Embryonic facial prominence (tissue), 1 donor: Measurements from ENCODE around the gene OSTM1.

ENCODE experiments used
- DNase-seq: peaks from one replicate; pipeline ENCODE4 v3.0.0-alpha.2; 2016; ENCODE audit errors: extremely low spot score

OSTM1 gene

DNA sequence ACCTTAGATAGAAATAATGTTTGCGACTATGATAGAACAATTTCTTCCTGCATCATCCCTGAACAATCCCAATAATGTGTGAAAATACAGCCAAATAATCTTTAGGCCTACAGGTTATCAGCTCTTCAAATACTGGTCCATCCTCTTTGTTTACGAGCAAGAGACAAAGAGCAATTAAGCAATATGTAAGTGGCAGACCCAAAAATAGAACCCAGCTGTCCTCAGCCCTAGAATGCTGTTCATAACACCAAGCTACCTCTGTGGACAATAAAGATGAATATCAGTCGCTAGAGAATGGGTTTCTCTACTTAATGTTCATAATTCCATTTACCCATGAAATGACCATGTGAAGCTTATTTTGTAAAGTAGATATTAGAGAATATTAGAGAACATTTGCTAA is 28.4 kb upstream of the OSTM1 start:
- DNase-seq, result no peak

- no peak for DNase-seq
Measured at GRCh38 chr6:108100003-108100402, 25.5 kb upstream of the OSTM1 start.

DNA sequence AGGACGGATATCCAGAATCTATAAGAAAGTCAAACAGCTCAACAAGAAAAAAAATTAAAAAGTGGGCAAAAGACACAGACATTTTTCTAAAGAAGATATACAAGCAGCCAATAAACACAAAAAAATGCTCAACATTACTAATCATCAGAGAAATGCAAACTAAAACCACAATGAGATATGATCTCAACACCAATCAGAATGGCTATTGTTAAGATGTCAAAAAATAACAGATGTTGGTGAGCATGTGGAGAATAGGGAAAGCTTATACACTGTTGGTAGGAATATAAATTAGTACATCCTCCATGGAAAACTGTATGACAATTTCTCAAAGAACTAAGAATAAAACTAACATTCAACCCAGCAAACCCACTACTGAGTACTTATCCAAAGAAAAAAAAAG is 23.3 kb upstream of the OSTM1 start:
- no peak for DNase-seq

- no peak for DNase-seq
Measured at GRCh38 chr6:108093781-108094300, 19.3 kb upstream of the OSTM1 start.

GRCh38 chr6:108091288-108091687 is 16.7 kb upstream of the OSTM1 start:
- no peak for DNase-seq

DNA sequence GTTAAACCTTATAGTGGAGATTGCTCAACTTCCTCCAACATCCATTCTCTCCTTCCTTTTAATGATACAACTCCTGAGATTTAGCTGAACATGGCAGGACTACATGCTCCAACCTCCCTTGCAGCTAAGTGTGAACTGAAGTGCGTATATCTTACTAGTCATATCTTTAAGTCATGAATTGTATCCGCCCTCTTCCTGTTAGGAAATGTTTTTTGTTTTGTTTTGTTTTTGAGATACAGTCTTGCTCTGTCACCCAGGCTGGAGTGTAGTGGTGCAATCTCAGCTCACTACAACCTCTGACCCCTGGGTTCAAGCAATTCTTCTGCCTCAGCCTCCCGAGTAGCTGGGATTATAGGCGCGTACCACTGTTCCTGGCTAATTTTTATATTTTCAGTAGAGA is 8.8 kb upstream of the OSTM1 start:
- DNase-seq, result no peak

DNA sequence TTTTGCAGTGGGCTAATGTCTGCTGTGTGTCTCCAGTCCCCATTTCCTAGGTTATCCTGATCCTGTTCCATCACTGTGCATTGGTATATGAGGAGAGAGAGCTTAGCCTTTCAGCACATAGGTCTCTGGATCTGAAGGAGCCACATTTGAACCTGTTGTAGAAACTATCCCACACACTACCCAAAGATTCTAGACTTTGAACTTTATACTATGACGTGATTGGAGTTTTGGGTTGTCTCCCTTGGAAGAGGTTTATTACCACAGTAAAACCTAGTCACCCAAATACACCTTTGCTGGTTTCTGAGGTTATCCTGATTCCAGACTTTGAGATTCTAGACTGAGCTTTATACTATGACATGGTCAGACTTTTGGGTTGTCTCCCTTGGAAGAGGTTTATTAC is 8.0 kb upstream of the OSTM1 start:
- no peak for DNase-seq

- no peak for DNase-seq
Measured at GRCh38 chr6:108080010-108080780, 5.7 kb upstream of the OSTM1 start.

GRCh38 chr6:108078191-108078590 is 3.6 kb upstream of the OSTM1 start:
- DNase-seq, result no peak

DNA sequence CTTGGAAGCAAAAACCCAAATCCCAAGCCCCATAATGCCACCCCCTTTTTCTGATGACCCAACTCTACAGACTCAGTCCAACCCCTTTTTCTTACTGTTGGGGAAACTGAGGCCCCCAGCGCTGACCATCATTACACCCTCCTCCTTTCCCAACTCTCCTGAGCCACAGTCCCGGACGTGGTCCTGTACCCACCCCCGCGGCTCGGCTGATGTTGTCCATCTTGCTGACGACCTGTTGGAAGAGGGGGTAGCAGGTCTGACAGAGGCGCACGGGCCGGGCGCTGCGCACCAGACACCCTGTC is 533 bp downstream of the OSTM1 start:
- DNase-seq, result no peak

DNA sequence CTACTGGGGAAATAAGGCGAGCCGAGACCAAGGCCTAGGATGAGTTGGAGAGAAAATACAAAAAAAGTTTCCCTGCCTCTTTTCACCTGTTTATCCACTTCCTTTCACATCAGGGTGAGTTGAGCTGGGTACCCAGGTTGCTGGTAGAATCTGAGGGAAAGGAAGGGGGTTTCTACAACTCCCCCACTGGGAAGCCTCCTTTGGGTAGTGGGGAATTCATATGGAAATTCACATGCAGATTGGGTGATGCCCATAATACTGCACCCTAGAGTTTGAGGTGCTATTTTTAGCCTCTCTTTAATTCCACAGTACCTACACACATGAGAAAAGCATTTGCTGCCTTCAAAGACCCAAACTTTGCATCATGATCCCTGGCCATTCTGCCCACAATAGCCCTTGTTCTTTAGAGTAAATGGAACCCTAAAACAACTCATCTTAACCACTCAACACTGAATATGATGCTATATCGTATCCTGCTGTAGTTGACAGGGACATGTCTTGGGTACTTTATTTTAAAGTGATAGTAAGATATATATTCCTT is 2.7 kb downstream of the OSTM1 start:
- no peak for DNase-seq

DNA sequence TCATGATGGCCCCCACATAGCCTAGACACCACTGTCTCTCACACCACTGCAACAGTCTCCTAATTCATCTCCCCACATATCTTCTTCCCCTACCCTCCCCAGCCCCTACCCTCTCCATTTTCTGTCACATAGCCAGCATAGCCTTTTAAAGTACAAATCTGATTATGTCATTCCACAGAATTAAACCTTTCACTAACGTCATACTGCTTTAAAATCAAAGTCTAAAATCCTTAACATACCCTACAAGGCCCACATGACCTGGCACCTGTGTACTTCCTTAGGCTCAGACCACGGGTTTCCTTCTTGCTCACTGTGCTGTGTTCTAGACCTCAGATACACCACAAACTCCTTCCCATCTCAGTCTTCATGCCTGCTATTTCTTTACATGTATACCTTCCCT is 5.9 kb downstream of the OSTM1 start:
- DNase-seq, result no peak

- DNase-seq, result no peak
Measured at GRCh38 chr6:108068182-108068581, 6.4 kb downstream of the OSTM1 start.

- DNase-seq, result no peak
Measured at GRCh38 chr6:108052706-108053105, 21.8 kb downstream of the OSTM1 start.

DNA sequence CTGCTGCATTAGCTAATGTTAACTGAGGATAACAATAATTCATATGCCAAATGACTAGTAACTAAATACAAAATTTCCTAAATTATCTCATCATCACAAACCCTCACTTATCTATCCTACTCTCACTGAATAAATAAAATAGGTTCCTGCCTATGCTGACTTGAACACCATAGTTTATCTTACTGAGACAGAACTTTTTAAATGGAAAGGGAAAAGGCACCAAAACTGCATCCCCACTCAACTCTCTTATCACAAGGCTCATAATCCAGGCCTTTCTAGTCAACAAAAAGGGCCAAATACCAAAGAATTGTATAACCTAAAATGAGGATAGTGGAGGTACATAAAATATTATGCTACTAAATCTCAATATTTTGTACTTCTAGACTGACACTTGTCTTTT is 23.1 kb downstream of the OSTM1 start:
- DNase-seq, result no peak

GRCh38 chr6:108039681-108040080 is 34.9 kb downstream of the OSTM1 start:
- no peak for DNase-seq

DNA sequence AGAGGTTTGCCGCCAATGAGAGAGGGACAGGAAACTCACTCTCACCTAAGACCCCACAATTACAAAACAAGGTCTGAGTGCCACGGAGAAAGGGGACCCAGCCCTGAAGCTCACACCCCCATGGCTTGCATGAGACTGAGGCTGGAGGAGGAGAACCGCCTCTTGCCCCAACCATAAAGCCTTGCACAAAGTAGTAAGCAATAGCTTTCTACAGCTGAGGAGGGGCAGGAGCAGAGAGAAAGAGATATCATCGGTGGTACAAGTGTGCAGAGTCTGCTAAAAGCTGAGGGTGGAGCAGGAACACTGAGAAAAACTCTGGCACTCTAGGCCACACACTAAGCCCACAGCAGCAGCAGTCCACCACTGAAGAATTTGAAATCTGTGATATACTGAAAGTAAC is 37.7 kb downstream of the OSTM1 start:
- DNase-seq, result no peak

DNA sequence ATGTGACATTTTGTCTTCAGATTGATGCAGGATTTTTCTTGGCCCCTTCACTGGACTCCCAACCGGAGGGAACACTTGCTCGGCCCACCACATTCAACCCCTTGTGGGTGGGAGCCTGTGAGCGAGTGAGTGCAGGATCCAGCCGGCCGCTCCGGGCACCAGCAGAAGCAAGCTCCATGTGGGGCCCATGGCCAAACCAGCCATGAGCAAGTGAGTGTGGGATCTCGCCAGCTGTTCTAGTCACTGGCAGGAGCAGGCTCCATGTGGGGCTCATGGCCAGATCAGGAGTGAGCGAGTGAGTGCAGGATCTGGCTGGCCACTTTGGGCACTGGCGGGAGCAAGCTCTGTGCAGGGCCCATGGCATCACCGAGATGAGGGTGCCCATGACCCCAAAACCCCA is 42.6 kb downstream of the OSTM1 start:
- no peak for DNase-seq

- no peak for DNase-seq
Measured at GRCh38 chr6:108030211-108030610, 44.3 kb downstream of the OSTM1 start.

DNA sequence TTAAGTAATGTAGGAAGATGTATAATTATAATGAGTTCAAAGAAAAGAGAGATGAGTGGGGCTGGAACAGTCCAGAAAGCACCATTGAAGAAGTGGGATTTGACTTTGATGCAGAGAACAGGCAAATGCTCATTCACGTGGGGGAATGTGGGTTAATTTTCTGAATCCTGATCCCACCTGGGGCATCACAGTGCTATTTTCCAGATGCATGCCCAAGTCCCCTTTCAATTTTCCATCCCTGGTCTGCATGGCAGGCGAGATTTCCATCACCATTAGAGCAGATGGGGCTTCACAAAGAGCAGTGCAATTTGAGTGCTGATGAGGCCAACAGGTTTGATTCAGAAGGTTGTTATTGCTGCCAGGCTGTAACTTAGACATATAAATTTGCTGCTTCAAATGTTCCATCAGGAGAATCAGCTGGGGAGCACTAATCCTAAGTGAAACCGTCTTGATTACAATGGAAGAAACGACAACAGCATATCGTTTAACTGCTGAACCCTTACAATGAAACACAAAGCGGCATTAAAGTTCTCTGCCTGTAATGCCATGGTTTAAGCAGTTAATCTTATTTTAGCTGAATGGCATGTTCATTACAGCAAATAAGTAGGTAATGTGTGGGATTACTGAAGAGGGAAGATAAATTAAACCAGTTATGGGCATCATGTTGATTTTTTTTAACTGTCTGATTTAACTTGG is 45.2 kb downstream of the OSTM1 start:
- DNase-seq, result no peak

GRCh38 chr6:108027594-108027993 is 46.9 kb downstream of the OSTM1 start:
- DNase-seq, result no peak

GRCh38 chr6:108027056-108027455 is 47.5 kb downstream of the OSTM1 start:
- DNase-seq, result no peak

GRCh38 chr6:108024427-108025073 is 50.0 kb downstream of the OSTM1 start:
- no peak for DNase-seq
